Stimulated activated naive CD4-positive, alpha-beta T cell (primary cell): ENCODE measurements around the gene CAGE1.

ENCODE experiments used
- DNase-seq, 6 experiments: peaks; one replicate each; lab custom pipeline; 2025; lab: John Stamatoyannopoulos, UW

The CAGE1 gene

GRCh38 chr6:7311917-7312615, 77.5 kb downstream of the CAGE1 start:
- peak in 2 of 6 experiments; percentile 7 to 18 for DNase-seq

- no peak for DNase-seq
Measured at GRCh38 chr6:7311176-7311575, 78.4 kb downstream of the CAGE1 start.

- DNase-seq = no peak
Measured at GRCh38 chr6:7309050-7309449, 80.5 kb downstream of the CAGE1 start.

- no peak for DNase-seq
Measured at GRCh38 chr6:7307533-7307932, 82.0 kb downstream of the CAGE1 start.

GRCh38 chr6:7304821-7305220, 84.7 kb downstream of the CAGE1 start:
- no peak for DNase-seq

- no peak for DNase-seq
Measured at GRCh38 chr6:7301702-7302101, 87.8 kb downstream of the CAGE1 start.

- no peak for DNase-seq
Measured at GRCh38 chr6:7300926-7301325, 88.6 kb downstream of the CAGE1 start.

- DNase-seq = no peak
Measured at GRCh38 chr6:7298113-7298512, 91.4 kb downstream of the CAGE1 start.

- DNase-seq = no peak
Measured at GRCh38 chr6:7296602-7297001, 92.9 kb downstream of the CAGE1 start.

- DNase-seq = no peak
Measured at GRCh38 chr6:7295916-7296315, 93.6 kb downstream of the CAGE1 start.

- DNase-seq = no peak
Measured at GRCh38 chr6:7292596-7293255, 96.8 kb downstream of the CAGE1 start.

- DNase-seq = no peak
Measured at GRCh38 chr6:7290079-7290478, 99.5 kb downstream of the CAGE1 start.

GRCh38 chr6:7285416-7285815, 104.1 kb downstream of the CAGE1 start:
- DNase-seq = no peak

- DNase-seq = no peak
Measured at GRCh38 chr6:7283676-7284075, 105.9 kb downstream of the CAGE1 start.

- DNase-seq = peak in 2 of 6 experiments; percentile 8 to 11
Measured at GRCh38 chr6:7282097-7282906, 107.2 kb downstream of the CAGE1 start.
